Endothelial cell of umbilical vein (primary cell): ENCODE measurements around the gene FGF22.

ENCODE experiments used
- CTCF ChIP-seq, 2 donors: IDR thresholded peaks; 1 replicate in 1 of 2; 2 replicates in 1 of 2; pipeline ENCODE4 v1.5.1; 2011; ENCODE audit warnings: low read length in 2 of 2, mild to moderate bottlenecking in 2 of 2, moderate library complexity in 2 of 2, control low read depth in 1 of 2, inconsistent platforms in 1 of 2, low read depth in 1 of 2; ENCODE audit not compliant: insufficient read depth in 1 of 2; ENCODE audit errors: extremely low read depth in 1 of 2
- EZH2 ChIP-seq: IDR thresholded peaks from 2 replicates; pipeline ENCODE4 v1.6.1; 2012; ENCODE audit warnings: borderline replicate concordance, low read depth, mild to moderate bottlenecking, moderate library complexity, low read length, inconsistent platforms; ENCODE audit not compliant: severe bottlenecking
- JUN ChIP-seq: IDR thresholded peaks from 2 replicates; pipeline ENCODE4 v1.6.1; 2011; ENCODE audit warnings: borderline replicate concordance, low read depth; ENCODE audit not compliant: insufficient read length, insufficient read depth
- MAX ChIP-seq: IDR thresholded peaks from 2 replicates; pipeline ENCODE4 v1.6.1; 2011; ENCODE audit not compliant: insufficient read depth, insufficient read length
- MYC ChIP-seq: IDR thresholded peaks from one replicate; pipeline ENCODE4 v1.6.1; 2011; ENCODE audit warnings: mild to moderate bottlenecking, low read depth, low read length
- POLR2A ChIP-seq: IDR thresholded peaks from 2 replicates; pipeline ENCODE4 v1.6.1; 2012; ENCODE audit warnings: low read depth, mild to moderate bottlenecking, control low read depth, low read length
- POLR2AphosphoS5 ChIP-seq: IDR thresholded peaks from 2 replicates; pipeline ENCODE4 v1.6.1; 2012; ENCODE audit warnings: low read depth, mild to moderate bottlenecking, control low read depth, low read length, moderate library complexity; ENCODE audit not compliant: insufficient read depth

- no peak for TF ChIP-seq CTCF (IDR thresholded peaks at IDR 0.05; ENCODE audit: extremely low read depth in 1 of 2, insufficient read depth in 1 of 2, low read depth in 1 of 2, low read length in 2 of 2)
- no peak for TF ChIP-seq POLR2A
- no peak for TF ChIP-seq JUN
- TF ChIP-seq EZH2 = no peak
- no peak for TF ChIP-seq POLR2AphosphoS5
- no peak for TF ChIP-seq MAX
- TF ChIP-seq MYC = no peak
Observed at GRCh38 chr19:609004-609346, 30.7 kb upstream of the FGF22 start.
